NCI-H2196 treated with DMSO at 0.1 percent for 48 hours (cell line): Measurements from ENCODE around the gene SLC35G1.

Source experiments
- DNase-seq: peaks from one replicate; lab custom pipeline; 2025; ENCODE audit not compliant: unreplicated experiment; lab: John Stamatoyannopoulos, UW

SLC35G1 gene

GRCh38 chr10:93876381-93876780 is 17.4 kb upstream of the SLC35G1 start:
- DNase-seq = no peak

DNA sequence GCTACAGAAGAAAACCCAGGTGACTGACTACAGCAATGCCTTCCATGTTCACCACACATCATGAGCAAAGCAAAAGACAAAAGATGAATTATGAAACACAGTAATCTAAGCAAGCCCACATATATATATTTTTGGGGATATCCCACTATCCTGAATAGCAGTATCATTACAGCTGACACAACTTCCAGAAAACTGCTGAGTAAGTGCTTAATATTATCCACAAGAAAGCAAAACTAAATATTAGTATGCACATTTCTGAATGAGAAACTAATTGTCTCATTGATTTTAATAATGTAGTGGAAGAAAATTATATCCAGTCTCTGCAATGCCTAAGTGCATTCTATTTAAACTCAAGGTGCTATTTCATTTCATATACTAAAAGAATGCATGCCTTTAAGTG is 14.5 kb upstream of the SLC35G1 start:
- DNase-seq = no peak

- DNase-seq = no peak
Observed at GRCh38 chr10:93894516-93895378, 969 bp downstream of the SLC35G1 start.

- no peak for DNase-seq
Observed at GRCh38 chr10:93897070-93897780, 3.4 kb downstream of the SLC35G1 start.

- no peak for DNase-seq
Observed at GRCh38 chr10:93899109-93899508, 5.3 kb downstream of the SLC35G1 start.

DNA sequence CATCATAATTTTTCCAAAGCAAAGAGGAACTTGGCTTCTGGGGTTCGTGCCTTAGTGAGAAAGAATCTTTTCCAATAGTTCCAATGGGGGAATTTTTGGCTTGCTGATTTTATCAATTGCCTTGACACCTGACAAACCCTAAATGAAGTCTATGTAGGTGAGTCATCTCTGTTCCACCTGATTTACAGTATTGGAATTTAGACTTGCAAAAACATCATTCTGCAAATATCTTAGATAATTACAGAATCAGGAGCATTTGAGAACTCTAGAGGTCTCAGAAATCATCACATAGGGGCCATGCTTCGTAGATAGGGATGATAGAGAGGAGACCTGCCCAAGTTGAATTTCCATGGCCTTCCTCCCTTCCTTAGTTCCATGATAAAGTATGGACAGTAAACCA is 9.3 kb downstream of the SLC35G1 start:
- no peak for DNase-seq

DNA sequence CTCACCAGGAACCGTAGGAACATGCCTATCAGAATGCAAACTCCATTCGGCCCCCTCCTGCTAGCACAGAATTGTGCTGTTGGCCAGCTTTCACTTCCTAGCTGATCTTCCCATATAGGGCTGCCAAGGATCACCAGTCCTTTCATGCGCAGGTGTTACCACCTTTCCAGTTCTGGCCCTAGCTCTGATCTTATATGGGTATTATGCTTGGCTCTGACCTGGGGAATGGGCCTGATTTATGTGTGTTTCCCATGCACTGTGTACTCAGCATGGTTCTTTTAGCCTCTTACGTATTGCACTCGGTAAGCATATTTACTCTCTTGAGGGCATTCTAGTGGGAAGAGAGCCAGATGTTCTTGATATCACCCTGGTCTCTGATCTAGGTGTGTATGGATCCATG is 11.1 kb downstream of the SLC35G1 start:
- DNase-seq = no peak

GRCh38 chr10:93907059-93907458 is 13.3 kb downstream of the SLC35G1 start:
- no peak for DNase-seq

- DNase-seq = no peak
Observed at GRCh38 chr10:93911866-93912265, 18.1 kb downstream of the SLC35G1 start.

DNA sequence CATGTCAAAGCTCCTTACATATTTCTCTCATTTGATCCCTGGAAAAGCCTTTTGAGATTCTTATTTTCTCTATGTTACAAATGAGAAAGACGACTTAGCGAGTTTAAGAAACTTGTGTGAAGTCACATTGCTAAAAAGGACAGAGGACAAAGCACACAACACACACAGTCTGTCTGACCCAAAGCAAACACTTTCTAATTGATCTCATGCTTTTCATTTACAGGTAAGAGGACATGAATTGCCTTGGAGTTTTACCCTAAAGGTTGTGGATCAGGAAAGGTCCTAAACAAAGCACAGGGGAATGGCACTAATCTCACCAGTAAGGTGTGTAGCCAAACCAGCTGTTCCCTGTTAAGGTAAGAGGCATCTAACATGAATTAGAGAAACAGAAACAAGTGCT is 18.7 kb downstream of the SLC35G1 start:
- no peak for DNase-seq

DNA sequence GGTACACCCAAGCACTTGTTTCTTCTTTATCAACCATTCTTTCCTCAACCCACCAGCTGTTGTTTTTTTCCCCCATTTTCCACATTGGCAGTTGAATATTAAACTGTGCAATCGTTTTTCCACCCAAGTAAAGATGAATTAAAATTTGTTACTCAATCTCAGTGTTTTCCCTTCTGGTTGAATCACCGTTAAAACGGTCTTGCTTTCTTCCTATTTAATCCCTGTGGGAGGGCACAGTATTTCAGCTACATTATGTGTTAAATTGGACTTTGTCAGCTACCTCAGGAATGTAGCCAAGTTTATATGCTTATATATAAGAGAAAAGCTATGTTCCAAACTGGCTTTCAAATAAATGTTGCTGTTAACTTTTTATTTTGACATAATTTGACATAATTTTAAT is 19.9 kb downstream of the SLC35G1 start:
- DNase-seq = no peak

DNA sequence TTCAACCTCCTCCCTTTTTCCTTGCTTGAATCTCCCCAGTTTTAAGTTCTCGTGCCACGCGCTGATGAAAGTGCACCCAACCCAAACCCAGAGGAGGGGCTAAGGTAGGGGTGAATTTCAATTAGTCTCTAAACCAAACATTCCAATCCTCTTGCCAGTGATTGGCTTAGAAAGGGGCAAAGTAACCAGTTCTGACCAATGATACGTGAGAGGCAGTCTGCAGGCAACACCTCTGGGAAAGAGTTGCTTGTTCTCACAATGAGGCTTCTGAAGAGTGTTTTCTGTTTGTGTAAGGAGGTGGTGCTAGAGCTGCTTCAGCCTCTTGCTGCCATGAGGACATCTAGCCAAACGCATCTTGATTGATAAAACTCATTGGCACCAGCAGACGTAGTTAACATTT is 21.8 kb downstream of the SLC35G1 start:
- no peak for DNase-seq

DNA sequence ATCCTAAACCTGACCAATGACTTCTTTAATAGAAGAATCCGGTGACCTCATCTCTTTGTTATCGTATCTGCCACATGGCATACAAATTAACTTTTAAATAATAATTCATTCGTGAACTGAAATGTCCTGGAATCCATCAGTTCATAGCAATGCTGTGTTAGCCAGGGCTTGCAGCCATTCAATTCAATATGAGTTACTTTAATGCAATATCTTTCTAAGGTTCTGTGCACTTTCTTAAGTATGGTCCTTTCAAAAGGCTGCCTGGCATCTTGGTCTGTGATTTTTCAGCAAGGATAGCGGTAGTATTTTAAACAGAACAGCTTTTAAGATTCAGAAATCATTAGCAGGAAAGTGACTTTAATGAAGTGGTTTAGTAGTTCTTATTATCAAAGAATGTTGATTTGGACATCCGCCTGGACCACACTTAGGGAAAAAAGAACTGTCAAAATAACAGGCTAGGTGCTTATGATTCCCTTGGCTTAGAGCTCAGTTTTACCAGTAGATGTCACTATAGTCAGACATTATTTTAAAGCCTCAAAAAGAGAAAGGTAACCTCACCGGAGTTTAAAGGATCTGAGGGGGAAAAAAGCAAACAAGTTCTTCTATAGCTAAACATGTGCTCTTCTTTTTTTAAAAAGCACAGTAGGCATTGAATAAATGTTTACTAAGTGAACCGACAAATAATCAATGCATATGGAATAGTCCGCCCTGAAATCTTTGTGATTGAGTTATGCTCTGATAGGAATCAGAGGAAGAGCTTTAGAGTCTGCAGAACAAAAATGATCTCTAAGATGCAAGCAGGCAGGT is 22.7 kb downstream of the SLC35G1 start:
- no peak for DNase-seq

GRCh38 chr10:93917064-93917391 is 23.2 kb downstream of the SLC35G1 start:
- no peak for DNase-seq

DNA sequence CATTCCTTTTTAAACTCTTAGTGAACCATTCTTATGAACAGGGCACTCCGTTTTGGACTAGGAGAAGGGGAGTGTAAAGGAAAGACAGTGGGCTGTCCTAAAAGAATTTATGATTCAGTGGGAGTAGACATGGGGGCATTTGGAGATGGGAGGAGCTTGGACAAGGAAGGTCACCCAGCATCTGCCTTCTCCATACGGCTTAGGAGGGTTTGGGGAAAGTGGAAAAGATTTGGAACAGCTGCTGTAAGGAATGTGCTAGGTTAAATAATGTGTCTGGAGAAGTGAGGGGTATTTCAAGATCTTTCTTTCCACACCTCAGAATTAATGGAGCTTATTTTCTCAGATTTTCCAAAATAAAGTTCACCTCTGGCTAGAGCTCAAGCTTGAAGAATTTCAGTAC is 24.0 kb downstream of the SLC35G1 start:
- DNase-seq = no peak

DNA sequence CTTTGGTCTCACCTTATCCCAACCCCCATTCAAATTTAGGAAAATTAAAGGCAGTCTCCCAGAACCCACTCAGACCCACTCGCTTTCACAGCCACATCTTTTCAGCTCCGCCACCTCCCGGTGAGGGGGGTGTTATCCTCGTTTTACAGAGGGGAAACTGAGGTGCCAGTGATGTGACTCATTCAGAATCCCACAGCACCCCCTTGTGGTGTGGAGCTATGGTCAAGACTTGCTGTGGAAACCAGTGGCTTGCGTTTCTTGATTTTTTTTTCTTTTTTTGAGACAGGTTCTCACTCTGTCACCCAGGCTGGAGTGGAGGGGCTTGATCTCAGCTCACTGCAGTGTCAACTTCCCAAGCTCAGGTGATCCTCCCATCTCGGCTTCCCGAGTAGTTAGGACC is 27.6 kb downstream of the SLC35G1 start:
- DNase-seq = no peak

DNA sequence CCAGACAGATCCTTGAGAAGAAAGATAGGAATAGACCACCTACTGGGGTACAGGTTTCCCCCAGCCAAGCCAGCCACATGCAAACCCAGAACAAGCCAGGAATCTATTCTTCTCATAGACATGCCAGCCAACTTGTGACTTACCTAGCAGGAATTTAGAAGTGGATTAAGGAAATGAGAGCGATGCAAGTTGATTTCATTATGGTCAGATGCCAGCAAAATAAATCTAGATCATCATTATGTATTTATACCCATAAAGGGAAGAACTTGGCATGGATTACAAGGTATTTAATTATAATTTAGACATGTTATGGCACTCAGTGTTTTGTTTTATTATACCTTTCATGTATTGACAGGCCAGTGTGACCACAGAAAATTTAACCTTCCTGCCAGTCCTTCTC is 32.8 kb downstream of the SLC35G1 start:
- DNase-seq = no peak

DNA sequence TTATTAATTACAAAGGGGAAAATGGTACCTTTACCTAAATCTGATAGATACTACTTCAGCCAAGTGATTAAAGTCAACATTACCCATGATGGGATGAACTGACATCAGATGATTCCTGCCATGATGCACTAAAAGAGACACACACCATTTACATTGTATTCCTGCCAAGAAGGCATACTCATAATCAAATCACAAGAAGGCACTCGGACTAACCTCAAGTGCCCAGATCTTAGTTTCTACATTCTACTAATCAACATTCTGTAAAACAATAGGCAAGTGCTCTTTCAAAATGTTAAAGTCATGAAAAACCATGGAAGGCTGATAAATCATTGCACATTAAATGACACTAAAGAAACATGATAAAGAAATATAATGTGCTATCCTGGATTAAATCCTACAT is 44.4 kb downstream of the SLC35G1 start:
- DNase-seq = no peak

- DNase-seq = no peak
Observed at GRCh38 chr10:93940881-93941280, 47.1 kb downstream of the SLC35G1 start.

DNA sequence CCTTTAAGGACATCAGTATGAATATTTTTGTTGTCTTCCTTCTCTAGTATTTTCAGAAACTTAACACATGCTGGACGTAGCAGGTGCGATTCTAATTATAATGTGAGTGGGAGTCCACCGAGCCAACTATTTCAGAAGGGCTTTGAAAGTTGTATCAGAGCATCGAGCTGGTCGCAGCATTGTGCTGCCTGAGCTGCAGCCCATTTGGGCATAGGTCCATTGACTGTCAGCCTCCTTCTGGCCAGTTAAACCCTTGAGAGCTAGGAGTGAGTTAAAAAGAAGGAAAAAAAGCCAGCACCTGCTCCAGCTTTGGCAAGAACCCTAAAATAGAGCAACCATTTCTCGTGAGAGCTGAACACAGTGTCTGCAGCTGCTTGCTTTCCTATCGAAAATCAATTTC is 47.8 kb downstream of the SLC35G1 start:
- DNase-seq = no peak

DNA sequence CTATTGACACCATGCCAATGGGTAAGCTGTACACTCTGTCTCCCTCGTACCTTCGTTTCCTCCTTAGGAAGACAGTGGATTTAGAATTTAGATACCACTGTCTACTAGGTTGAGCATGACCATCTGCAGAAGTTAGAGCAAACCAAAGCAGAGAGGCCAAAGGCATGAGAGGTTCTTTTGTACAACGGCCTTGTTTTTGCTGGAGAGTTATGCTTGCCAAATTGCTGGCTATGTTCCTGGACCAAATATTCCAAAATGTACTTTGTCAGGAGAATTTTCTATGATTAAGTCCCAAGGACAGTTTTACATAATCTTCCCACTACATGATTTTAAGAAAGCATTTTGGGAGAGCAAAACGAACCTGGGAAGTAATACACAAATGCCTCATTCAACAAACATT is 52.0 kb downstream of the SLC35G1 start:
- no peak for DNase-seq

DNA sequence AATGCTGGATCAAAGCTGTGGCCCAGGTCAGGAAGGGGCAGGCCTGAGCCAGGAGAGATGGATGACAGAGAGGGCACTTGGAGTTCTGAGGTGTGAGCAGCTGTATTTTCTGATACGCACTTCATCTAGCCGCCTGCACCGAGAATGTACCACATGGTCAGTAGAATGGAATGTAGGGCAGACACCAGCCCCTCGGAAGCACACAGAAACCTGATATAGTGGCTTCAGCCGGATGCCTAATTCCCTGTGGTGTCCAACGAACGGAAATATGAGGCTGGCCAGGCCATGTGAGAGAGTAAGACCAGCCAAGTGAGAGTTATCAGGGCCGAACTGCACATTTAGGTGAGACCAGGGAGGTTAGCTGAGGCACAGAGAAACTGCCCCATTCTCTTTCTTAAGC is 53.3 kb downstream of the SLC35G1 start:
- DNase-seq = no peak
